Vagina (tissue), 2 donors: ENCODE measurements around the gene PSMD3. TPM values are rescaled to one million over a fixed set of nuclear protein-coding genes. Genes with fewer than 3 reads are reported as not detected.

Experiments
- DNase-seq, 2 donors: peaks; one replicate each; pipeline ENCODE4 v3.0.0-alpha.2; 2017; ENCODE audit errors: extremely low spot score in 2 of 2
- H3K27ac ChIP-seq: fragments of 200-600 bp; sonication (generic); one replicate; pipeline ENCODE4 v1.5.1; 2019
- H3K27me3 ChIP-seq: fragments of 200-600 bp; sonication (generic); one replicate; pipeline ENCODE4 v1.5.1; 2019
- H3K36me3 ChIP-seq, 2 donors: fragments of 200-600 bp; sonication (generic); one replicate each; pipeline ENCODE4 v1.5.1; 2017 to 2019
- H3K4me1 ChIP-seq: fragments of 200-600 bp; sonication (generic); one replicate; pipeline ENCODE4 v1.5.1; 2019
- H3K4me3 ChIP-seq, 2 donors: fragments of 200-600 bp; sonication (generic); 1 replicate in 1 of 2; 2 replicates in 1 of 2; pipeline ENCODE4 v1.5.1; 2016 to 2019
- H3K9me3 ChIP-seq: fragments of 200-600 bp; sonication (generic); one replicate; pipeline ENCODE4 v1.5.1; 2019
- POLR2A ChIP-seq, 2 donors: fragments of 450-650 bp; IDR thresholded peaks; one replicate each; pipeline ENCODE4 v1.6.1; 2017; ENCODE audit warnings: antibody characterized with exemption in 2 of 2, mild to moderate bottlenecking in 2 of 2, moderate library complexity in 2 of 2
- POLR2AphosphoS5 ChIP-seq, 2 donors: sonication (generic); formaldehyde crosslinking; IDR thresholded peaks; one replicate each; pipeline ENCODE4 v1.9.0; 2017; ENCODE audit warnings: antibody characterized with exemption in 2 of 2, mild to moderate bottlenecking in 2 of 2, low read depth in 1 of 2; ENCODE audit not compliant: insufficient read depth in 1 of 2
- intact Hi-C: fragments of 100-400 bp; cut with DNase I; formaldehyde crosslinking; loops from one replicate; pipeline ENCODE4 v1.15.1; 2023
- total RNA-seq: library from RNA; depleted of rRNA; stranded (reverse); fragments of >200 nt; gene quantifications from one replicate; pipeline ENCODE4 v1.2.3, GENCODE V29; 2016
- TF ChIP-seq, protein P1 (sequence below), 3 experiments: fragments of 450-650 bp in 2 of 3; fragments of 200-600 bp in 1 of 3; sonication (generic) in 1 of 3; IDR thresholded peaks; one replicate each; pipeline ENCODE4 v1.5.1; 2017 to 2019; ENCODE audit warnings: antibody characterized with exemption in 3 of 3, mild to moderate bottlenecking in 2 of 3, moderate library complexity in 2 of 3

The PSMD3 gene
- total RNA-seq, 1 donor from 2014 or later = 95.0 TPM

DNA sequence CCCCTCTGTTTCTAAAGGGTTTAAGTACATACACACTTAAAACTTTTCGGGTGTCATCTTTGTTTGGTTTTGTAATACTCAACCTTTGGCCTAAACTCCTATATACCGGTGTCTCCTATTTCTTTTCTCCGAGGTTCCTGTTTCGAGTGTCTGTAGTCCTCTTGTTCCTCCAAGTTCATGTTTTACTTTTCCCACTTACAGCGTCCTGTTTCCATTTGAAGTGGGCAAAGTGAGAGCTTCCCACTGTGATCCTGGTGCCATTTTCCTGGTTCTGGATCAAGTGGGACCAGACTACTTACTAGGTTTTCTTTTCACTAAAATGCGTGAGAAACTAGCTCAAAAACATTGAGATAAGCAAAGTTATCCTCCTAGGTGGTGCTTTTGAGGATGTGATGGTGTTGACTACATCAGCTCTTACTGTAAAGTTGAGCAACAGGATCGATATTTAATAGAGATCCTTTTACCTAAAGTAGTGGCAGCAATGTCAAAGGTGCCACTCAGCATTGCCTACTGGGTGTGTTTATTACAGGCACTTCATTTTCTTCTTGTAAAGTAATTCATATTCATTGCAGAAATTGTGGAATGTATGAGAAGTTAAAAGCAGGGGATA lies 1.3 kb downstream of the PSMD3 start:
- TF ChIP-seq POLR2AphosphoS5 (IDR thresholded peaks at IDR 0.05; ENCODE audit: insufficient read depth in 1 of 2, low read depth in 1 of 2) = no peak
- no peak for TF ChIP-seq POLR2A (IDR thresholded peaks at IDR 0.05)
- TF ChIP-seq, protein P1, sequence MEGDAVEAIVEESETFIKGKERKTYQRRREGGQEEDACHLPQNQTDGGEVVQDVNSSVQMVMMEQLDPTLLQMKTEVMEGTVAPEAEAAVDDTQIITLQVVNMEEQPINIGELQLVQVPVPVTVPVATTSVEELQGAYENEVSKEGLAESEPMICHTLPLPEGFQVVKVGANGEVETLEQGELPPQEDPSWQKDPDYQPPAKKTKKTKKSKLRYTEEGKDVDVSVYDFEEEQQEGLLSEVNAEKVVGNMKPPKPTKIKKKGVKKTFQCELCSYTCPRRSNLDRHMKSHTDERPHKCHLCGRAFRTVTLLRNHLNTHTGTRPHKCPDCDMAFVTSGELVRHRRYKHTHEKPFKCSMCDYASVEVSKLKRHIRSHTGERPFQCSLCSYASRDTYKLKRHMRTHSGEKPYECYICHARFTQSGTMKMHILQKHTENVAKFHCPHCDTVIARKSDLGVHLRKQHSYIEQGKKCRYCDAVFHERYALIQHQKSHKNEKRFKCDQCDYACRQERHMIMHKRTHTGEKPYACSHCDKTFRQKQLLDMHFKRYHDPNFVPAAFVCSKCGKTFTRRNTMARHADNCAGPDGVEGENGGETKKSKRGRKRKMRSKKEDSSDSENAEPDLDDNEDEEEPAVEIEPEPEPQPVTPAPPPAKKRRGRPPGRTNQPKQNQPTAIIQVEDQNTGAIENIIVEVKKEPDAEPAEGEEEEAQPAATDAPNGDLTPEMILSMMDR (IDR thresholded peaks at IDR 0.05) = no peak
- peak overlapping the region; percentile 86 for H3K27ac ChIP-seq
- intact Hi-C loops = no loop called here

GRCh38 chr17:39988206-39988810 lies 7.7 kb downstream of the PSMD3 start:
- no peaks in the 10 kb centered on the region for H3K27me3 ChIP-seq
- H3K9me3 ChIP-seq = no peaks in the 10 kb centered on the region
- H3K27ac ChIP-seq = no peak overlapping the region
- H3K4me1 ChIP-seq = peaks cover under 1% of the 10 kb centered on the region
- intact Hi-C loops = no loop called here
- no peak for TF ChIP-seq POLR2A (IDR thresholded peaks at IDR 0.05)
- no peak for TF ChIP-seq POLR2AphosphoS5 (IDR thresholded peaks at IDR 0.05; ENCODE audit: insufficient read depth in 1 of 2, low read depth in 1 of 2)
- TF ChIP-seq, protein P1 (IDR thresholded peaks at IDR 0.05) = no peak
- H3K36me3 ChIP-seq = peaks cover 0 to 90% of the 10 kb centered on the region in 2 donors
- DNase-seq = no peak
- H3K4me3 ChIP-seq = no peak overlapping the region

More for the DNA sequence above, 1.3 kb downstream of the PSMD3 start:
- H3K36me3 ChIP-seq = peaks cover 0 to 28% of the 10 kb centered on the region in 2 donors
- H3K4me3 ChIP-seq = peak overlapping the region; percentile 94 to 98
- no peaks in the 10 kb centered on the region for H3K27me3 ChIP-seq
- DNase-seq = no peak
- peaks cover 38% of the 10 kb centered on the region for H3K4me1 ChIP-seq
- no peaks in the 10 kb centered on the region for H3K9me3 ChIP-seq

DNA sequence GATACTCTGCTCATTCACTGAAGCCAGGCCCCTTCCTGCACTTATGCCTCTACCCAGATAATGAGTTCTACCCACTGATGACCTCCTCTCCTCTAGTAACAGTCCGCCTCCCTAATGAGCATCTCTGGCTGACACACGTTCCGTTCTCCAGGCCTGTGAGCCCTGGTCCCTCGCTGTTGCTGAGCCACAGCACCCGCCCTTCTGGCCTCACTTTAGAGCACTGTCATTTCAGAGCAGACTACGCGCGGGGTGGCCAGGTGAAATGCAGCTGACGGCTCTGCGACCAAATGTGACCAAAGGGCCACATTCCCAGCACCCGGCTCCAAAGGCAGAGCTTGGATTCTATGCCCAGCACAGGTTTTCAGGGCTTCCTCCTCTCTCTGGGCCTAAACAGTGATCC lies 13.8 kb downstream of the PSMD3 start:
- no peaks in the 10 kb centered on the region for H3K9me3 ChIP-seq
- H3K36me3 ChIP-seq = peaks cover 0 to 77% of the 10 kb centered on the region in 2 donors
- TF ChIP-seq POLR2AphosphoS5 (IDR thresholded peaks at IDR 0.05; ENCODE audit: insufficient read depth in 1 of 2, low read depth in 1 of 2) = no peak
- H3K4me3 ChIP-seq = no peak overlapping the region
- H3K27ac ChIP-seq = no peak overlapping the region
- peaks cover 35% of the 10 kb centered on the region for H3K4me1 ChIP-seq
- no peaks in the 10 kb centered on the region for H3K27me3 ChIP-seq
- no peak for DNase-seq
- intact Hi-C loops = no loop called here

GRCh38 chr17:39995438-39995837 lies 14.8 kb downstream of the PSMD3 start:
- peaks cover 35% of the 10 kb centered on the region for H3K4me1 ChIP-seq
- intact Hi-C loops = no loop called here
- no peak for DNase-seq
- no peak overlapping the region for H3K27ac ChIP-seq
- no peak overlapping the region for H3K4me3 ChIP-seq
- H3K27me3 ChIP-seq = no peaks in the 10 kb centered on the region
- peaks cover 0 to 67% of the 10 kb centered on the region in 2 donors for H3K36me3 ChIP-seq
- no peaks in the 10 kb centered on the region for H3K9me3 ChIP-seq
- TF ChIP-seq POLR2A (IDR thresholded peaks at IDR 0.05) (no peak), POLR2AphosphoS5 (IDR thresholded peaks at IDR 0.05; ENCODE audit: insufficient read depth in 1 of 2, low read depth in 1 of 2) (no peak)

- Histone ChIP-seq H3K27me3 (no peaks in the 10 kb centered on the region), H3K9me3 (no peaks in the 10 kb centered on the region), H3K4me1 (peaks cover 35% of the 10 kb centered on the region), H3K4me3 (no peak overlapping the region), H3K27ac (peak overlapping the region; percentile 25), H3K36me3 (peaks cover 0 to 60% of the 10 kb centered on the region in 2 donors)
- DNase-seq = no peak
- TF ChIP-seq, protein P1 (IDR thresholded peaks at IDR 0.05) = no peak
- no peak for TF ChIP-seq POLR2A (IDR thresholded peaks at IDR 0.05)
- TF ChIP-seq POLR2AphosphoS5 (IDR thresholded peaks at IDR 0.05; ENCODE audit: insufficient read depth in 1 of 2, low read depth in 1 of 2) = no peak
- intact Hi-C loops = no loop called here
Measured at GRCh38 chr17:39996162-39996561, 15.6 kb downstream of the PSMD3 start.

DNA sequence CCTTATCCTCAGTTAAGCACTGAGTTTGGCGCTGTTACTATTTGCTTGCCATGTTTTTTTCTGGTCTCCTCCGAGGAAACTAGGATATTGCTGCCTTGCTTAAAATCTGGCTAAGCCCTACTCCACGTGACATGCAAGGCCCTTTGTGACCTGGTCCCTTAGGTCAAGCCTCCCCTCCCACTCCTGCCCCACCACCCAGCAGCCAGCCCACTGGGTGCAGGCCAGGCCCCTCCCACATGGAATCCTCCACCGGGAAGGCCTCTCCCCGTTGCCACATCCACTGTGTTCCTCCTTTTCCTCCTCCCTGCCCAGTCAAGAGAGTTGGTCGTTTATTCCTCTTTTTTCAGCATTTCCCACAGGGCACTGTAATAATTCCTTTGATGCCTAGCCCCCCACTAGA lies 16.2 kb downstream of the PSMD3 start:
- Histone ChIP-seq H3K27ac (peak overlapping the region; percentile 36), H3K9me3 (no peaks in the 10 kb centered on the region)
- intact Hi-C loops = no loop called here

More for the DNA sequence above, 16.2 kb downstream of the PSMD3 start:
- Histone ChIP-seq H3K4me3 (no peak overlapping the region), H3K4me1 (peaks cover 35% of the 10 kb centered on the region), H3K27me3 (no peaks in the 10 kb centered on the region), H3K36me3 (peaks cover 0 to 54% of the 10 kb centered on the region in 2 donors)
- no peak for DNase-seq
- TF ChIP-seq, protein P1 (IDR thresholded peaks at IDR 0.05) = no peak
- TF ChIP-seq POLR2AphosphoS5 (IDR thresholded peaks at IDR 0.05; ENCODE audit: insufficient read depth in 1 of 2, low read depth in 1 of 2) = peak in 1 of 2 donors; percentile 22
- no peak for TF ChIP-seq POLR2A (IDR thresholded peaks at IDR 0.05)
